NK-92 treated with Interleukin-12 subunit alpha and Interleukin-12 subunit beta, amount 100 ng/mL, for 24 hours (cell line): ENCODE results near the gene LRP1B.
A peak's percentile ranks its signal among the peaks of the same experiment; 100 is the strongest.

Experiments used
- DNase-seq: peaks from one replicate; lab custom pipeline; 2025; lab: John Stamatoyannopoulos, UW

LRP1B gene

DNA sequence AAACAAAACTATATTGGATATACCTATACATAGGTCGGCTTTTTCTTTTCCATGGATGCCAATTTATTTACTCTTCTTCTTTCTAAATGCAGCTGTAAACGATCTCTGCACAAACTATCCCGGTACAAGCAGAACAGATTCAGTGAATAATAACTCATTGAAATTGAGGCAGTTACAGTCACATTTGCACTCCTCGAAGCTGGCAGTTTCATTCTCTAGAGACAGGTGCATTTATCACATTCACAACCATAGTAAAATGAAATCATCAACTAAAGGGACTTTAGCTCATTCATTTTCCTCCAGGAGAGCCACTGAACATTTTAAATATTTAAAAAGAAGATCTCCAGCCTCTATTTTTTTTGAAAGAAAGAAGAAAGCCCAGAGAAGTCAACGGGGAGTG is 551.7 kb downstream of the LRP1B start:
- DNase-seq, result no peak

DNA sequence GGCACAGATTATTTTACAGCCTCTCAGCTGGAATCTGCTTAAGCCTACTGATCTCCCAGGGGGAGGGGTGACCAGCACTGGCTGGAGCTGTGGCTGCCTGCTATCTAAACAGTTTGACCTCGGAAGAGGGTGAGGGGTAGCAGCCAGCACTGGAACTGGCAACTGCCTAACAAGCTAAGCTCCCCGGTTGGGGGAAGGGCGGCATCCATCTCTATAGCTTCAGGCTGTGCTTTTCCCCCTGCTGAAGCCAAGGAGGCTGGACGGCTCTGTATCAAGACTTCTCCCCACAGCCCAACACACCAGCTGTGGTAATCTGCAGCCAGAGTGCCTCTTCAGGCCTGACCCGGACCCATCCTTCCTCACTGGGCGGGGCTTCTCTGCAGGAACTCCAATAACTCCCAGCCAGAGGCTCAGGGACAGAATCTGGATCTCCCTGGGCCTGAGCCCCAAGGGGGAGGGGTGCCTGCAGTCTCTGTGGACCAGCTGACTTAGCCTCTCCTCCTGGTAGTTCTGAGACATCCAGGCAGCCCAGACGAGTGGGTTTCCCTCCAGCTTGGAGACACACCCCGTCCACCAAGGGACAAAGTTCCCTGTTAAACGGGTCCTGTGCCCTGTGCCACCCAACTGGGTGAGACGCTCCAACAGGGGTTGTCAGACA is 560.2 kb downstream of the LRP1B start:
- DNase-seq, result no peak

DNA sequence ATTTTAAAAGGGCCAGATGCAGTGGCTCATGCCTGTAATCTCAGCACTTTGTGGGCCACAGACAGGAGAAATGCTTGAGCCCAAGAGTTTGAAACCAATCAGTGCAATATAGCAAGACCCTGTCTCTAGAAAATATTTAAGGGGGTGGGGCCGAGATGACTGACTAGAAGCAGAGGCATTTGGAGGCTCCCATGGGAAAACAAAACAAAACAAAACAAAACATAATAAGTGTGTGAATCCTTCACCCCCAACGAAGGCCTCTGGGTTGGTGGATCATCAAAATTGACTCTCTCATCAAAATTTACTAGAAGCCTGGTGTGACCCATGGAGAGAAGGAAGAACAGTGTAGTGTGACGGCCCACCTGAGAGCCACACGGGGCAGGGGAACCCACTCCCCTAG is 560.9 kb downstream of the LRP1B start:
- no peak for DNase-seq

DNA sequence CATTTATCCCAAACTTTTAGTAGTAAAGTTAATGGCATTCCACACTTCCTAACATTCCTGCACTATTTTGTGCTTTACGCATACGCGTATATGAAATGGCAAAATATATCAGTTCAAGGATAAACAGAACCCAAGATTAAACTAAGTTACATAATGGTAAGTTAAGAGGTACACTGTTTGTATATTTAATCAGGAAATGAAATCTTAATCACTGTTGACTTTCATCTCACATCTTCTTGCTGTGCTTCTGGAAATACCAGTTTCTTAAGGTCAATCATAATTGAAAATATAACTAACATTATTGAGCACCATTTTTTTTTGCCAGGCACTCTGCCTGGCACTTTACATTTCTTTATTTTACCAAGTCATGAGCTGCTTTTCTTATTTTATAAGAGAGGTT is 565.2 kb downstream of the LRP1B start:
- no peak for DNase-seq

DNA sequence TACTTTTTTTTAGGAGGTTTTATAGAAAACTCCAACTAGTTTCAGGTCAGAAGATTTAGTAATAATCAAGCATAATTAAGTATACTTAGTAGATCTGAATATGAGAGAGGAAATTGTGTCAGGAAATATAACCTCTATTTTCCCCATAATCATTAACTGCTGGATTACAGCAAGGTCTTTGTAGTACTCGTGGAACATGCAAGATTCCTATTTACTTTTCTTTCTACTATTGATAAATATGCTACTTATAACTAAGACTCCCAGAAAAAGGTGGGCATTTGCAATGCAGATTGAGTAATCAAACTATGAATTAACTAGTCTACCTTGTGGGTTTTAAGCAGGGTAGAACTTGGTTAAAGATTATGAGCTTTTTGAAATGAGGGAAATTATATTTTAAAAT is 570.1 kb downstream of the LRP1B start:
- no peak for DNase-seq

DNA sequence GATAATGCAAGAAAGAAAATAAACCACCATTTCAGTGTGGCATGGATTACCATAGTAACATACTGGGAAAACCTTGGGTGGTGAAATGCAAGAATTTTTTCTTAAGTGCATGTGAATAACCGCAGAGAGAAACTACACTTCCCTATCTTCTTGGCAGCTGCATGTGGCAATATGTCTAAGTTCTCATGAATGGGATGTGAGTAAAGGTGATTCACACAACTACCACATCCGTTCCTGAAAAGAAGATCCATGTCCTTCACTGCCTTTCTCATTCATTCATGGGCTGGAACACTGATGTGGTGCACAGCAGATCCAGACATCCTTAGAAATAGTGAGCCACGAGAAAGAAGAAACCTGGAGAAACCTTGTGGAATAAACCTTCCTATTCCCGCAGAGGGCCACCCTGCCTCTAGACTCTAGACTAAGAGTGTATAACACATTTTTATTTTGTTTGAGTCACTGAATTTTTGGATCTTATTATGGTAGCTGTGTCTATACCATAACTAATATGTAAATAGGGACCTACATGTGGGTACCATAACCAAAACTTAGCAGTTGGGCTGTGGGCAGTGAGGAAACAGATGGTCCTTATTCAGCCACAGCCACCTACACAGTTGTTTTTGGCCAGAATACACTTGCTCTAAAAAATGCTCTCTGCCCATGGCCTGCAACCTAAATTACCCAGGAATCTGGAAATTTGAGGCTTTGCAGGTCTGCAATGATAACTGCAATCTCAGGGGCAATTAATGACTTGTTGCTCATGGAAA is 573.3 kb downstream of the LRP1B start:
- peak; percentile 14 for DNase-seq

DNA sequence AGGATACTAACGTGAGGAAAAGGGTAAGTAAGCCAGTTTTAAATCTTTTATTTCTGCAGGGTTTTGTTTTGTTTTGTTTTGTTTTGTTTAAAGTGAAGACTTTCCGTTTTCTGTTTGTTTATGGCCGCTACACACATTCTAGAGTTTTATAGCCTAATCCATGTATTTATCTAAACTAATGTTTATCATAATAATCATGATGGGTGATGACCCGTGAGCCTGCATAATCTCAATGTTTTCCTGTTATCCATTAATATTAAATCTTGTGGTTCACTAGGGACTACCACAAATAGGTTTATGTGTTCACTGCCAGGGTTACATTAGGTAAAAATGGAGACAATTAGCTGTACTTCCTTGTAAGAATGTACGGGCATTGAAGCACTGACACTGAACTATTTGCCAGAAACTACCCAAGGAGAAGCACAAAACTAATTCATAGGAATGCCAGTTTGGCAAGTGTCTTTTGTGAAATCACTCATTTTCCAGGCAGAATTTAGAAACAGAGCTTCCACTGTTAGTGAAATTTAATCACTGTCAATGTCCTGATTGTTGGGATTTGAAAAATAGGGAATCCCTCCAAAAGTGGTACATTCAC is 574.8 kb downstream of the LRP1B start:
- no peak for DNase-seq

DNA sequence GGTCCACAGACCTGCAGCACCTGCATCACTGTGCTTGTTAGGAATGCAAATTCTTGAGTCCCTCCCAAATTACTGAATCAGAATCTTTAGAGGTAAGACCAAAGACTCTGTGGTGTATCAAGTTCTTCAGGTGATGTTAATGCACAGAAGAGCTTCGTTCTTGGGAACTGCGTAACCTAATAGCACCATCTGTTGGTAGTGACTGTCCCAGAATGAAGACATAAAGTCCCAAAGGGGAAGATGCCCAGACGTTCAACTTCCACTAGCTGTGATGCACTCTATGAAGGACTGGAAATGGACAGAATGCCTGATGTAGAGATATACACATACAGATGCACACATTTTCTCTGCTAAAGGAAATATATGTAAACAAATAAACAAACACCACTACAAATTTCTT is 576.0 kb downstream of the LRP1B start:
- peak; percentile 15 for DNase-seq

DNA sequence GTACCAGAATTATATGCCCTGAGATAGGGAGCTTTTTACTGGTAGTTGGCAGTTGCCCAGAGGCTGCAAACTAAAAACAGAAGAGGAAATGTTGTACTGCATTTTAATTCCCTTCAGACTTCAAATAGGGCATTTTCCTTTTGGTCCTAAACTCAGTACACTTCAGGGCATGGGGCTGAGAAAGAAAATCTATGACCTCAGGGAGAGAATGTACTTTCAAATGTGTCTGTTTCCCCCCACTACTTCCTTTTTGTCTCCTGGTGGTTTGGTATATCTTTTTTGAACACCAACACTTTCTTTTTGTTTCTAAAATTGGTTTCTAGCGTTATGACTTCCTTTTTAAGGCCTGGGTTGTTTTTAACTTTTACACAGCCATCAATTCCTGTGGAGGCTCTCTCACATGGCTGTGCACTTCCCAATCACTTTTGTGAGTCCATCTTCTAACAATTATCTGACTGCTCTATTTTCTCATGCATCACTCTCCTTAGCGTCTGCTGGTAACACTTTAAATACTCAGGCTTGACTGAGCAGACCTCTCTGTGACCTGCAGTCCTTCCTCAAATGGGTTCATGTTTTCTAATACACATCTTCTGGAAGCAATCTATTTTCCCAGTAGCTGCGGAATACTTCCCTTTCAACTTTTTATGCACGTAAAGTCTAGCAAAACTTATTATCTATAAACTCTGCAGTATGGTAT is 596.0 kb downstream of the LRP1B start:
- DNase-seq, result no peak

DNA sequence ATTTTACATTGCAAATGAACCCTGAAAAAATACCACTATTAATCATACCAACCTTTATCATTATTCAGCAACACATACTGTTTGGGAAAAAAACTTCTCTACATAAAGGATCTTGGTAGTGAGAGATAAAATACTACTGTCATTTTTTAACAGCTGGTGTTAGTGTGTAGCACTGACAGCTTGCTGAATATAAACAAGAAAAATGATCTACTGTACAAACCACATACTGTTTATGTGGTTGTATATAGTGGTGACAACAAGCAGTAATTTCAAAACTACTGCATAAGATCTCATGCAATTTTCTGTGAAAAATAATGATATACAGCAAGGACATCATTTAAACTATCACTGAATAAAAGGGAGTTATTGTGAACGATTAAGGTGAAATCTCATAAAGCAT is 601.2 kb downstream of the LRP1B start:
- no peak for DNase-seq

DNA sequence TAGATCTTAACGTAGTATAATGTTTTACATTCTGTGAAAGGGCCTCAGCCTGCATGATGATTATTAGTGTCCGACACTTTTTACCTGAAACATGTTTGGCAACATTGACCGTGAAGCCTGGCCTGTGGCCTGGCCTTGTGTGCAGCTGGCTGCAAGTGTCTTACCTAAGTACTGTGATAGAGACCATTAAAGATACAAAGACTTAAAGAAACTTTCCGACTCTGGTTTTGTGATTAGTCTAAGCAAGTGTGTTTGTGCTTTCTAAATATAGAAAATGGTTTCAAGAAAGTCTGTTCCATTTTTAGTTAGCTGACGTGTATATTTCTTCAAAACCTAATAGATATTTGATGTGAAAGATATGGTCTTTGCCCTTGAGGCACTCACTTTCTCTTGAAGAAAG is 601.8 kb downstream of the LRP1B start:
- no peak for DNase-seq

DNA sequence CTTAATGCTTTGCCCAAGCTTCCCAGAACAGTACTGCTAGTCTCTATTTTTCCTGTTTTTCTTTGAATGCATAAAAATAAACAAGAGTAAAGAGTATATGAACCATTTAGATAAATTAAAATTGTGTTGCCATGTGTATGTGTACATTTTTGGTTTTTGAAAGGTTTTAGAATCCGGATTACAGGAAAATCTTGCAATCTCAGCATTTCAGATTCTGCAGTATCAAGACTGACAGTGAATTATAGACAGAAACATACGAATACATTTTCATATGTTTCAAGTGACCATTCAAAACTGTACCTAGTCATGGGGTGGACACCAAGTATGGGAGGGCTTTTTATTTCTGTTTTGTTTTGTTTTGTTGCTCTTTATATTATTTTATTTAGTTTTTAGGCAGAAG is 604.1 kb downstream of the LRP1B start:
- no peak for DNase-seq

DNA sequence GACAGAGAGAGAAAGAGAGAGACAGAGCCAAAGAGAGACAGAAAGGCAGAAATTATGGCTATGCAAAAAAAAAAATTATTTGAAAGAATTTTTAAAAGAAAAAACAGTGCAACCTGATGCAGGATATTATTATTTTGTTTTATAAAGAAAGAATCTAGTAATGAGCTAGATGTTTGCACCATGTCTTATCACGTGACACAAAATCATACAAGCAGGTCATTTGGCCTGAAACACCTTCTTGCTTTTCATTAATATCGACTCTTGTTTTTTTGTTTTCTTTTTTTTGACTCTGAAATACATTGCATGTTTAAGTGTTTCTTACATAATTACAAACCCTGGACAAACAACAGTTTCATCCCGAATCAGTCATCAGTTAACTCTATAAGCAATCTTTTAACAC is 606.0 kb downstream of the LRP1B start:
- no peak for DNase-seq

DNA sequence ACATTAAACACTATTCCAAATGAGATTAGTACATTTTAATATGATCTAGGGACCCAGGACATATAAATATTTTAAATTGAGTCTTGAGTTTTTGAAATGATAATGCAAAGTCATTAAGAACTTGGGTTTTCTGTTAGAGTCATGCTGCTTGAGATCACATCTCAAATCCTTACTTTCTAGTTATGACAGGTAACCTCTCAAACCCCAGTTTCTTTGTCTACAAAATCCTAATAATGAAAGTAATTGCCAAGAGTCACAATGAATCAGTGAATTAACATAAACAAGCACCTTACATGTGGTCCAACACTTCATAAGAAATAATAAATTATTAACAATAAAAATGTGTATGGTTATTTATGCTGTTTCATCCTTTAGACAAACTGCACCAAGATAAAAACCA is 607.6 kb downstream of the LRP1B start:
- DNase-seq, result no peak

DNA sequence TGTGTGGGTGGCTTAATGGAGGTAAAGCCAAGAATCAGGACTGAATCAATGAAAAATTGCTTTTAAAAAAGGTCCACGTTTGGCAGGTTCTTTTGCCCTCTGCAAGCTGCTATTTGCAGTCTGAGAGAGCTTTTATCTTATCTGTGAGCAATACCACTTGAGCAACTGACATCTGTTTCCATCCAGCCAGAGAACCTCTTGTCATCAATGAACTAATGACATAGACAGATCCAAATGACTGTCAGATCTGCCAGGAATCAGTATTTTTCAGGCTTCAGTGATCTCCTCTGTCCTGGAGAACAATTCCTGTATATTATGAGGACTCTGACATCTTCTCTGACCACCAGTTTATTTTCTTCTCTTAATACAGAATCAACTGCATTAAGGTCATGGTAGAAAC is 608.1 kb downstream of the LRP1B start:
- no peak for DNase-seq

DNA sequence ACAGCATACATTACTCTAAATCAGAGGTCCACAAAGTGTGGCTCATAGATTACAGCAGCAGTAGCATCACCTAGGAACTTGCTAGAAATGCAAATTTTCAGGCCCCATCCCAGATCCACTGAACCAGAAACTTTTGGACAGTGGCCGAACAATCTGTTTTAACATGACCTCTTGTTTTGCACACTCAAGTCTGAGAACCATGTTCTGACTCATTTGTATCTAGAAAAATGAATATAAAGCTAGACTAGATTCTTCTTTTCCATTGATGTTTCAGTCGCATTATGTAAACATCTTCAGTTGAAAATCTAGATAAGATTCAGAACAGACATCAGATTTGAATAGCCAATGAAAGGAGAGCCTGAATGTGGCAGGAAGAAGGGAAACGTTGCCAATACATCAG is 608.8 kb downstream of the LRP1B start:
- no peak for DNase-seq

DNA sequence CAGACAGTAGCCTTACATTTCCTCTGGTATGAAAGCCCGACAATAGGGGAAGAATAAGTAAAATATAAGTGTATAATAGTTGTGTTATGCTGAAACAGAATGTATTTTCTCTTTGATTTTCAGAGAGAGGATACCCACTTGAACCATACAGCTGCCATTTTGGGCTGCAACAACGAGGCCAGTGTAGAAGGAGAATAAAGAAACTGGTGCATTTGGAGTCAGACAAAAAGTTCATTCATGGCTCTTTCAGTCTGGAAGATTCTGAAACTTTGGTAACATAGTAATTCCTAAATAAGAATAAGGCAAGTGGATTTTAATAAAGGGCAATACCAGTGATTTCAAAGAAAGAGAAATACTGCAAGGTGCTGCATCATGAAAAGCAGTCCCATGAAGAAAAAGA is 610.9 kb downstream of the LRP1B start:
- DNase-seq, result no peak

DNA sequence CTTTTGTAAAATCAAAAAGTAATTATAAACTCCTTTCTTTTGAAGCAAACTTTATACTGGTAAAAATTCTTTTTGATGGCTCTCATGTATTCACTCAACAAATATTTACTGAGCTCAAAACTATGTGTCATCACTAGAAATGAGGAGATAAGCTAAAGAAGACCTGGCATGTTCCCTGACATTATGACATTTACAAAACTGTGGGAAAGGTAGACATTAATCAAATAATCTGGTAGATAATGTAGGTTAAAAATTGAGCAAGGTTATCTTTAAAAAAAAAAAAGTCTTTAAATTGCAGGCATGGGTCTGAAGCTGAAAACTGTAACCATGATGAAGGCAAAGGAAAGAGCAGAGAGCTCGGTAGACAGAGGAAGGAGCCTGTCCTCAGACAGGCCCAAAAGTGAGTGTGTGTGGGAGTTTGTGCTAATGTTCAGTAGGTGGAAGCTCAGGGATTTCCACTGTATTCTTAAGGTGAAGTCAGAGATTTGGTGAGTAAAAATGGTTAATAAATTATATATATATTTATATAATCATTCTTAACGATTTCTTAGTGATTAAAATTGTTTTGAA is 612.9 kb downstream of the LRP1B start:
- DNase-seq, result no peak

DNA sequence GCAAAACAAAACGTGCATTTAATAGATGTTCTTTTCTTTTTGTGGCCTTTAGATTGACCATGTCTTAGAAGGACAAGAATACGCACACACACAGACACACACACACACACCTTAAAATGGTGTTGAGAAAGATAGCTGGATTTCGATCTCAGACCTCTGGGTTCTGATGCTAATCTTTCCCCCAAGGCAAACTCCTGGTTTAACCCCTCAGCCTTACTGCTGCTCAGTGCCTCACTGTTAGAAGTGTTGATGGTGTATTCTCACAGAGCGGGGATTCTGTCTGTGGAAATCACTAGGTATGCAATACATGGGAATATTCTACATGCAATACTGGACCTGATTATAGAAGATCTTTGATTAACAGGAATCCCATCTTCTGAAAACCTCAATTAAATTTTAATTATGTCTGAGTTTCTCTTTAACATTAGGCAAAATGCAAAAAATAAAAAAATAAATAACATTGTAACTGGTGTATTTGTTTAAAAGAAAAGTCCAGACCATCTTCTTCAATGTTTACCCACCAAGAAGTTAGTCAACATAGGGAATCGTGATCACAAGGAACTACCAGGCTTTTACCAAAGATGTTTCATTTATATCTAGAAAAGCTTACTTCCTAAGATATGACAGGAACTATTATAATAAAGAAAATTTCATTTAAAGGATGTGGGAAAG is 613.5 kb downstream of the LRP1B start:
- no peak for DNase-seq

DNA sequence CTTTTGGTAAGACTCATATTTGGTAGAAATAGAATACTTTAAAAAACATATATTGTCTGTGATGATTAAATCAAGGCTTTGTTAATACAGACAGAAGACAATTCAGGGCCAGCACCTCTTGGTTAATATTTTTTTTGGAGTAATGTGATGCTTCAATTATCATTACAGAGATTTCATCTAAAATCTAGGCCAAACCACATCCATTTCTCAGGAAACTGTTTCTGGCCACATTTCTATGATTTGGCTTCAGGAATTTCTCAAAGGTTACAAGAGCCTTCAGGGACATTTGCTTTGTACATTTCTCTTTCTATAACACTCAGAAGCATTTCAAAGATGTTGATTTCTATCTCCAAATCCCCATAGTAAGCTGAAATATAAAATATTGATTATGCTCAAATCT is 614.9 kb downstream of the LRP1B start:
- no peak for DNase-seq

DNA sequence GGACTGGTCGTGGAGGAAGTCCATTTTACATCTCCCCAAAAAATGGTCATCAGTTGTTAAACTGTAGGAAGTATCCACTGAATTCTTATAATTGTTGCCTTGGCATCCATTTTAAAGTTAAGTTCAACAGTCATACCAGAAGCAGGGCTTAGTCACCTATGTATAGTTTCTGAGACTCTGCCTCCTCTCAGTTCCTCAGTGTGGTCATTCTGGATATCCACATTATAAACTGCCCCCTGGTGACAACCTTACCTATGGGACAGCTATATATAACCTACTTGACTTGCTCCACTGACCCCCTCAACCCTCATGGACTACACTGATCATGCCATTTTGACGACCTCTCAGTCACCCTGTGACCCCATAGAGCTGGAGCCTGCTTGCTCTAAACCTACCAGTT is 617.0 kb downstream of the LRP1B start:
- no peak for DNase-seq
